LNCaP clone FGC (cell line): ENCODE data around the gene MPP1.
"Not testable (repeated sequence)": the region's sequence is repeated elsewhere in the genome, so short reads cannot be mapped to it uniquely, and the experiment has no call there.

Experiments
- DNase-seq: peaks from one replicate; pipeline ENCODE4 v3.0.0-alpha.2; 2011; ENCODE audit warnings: low read depth
- H3K4me3 ChIP-seq: 2 replicates; pipeline ENCODE4 v1.5.1; 2011; ENCODE audit warnings: mild to moderate bottlenecking, low read depth, low read length, control low read depth
- TF ChIP-seq, protein P1 (sequence below): IDR thresholded peaks from 2 replicates; pipeline ENCODE4 v1.5.1; 2012; ENCODE audit warnings: mild to moderate bottlenecking; ENCODE audit not compliant: control insufficient read depth, insufficient read depth; ENCODE audit errors: extremely low read depth

The MPP1 gene

DNA sequence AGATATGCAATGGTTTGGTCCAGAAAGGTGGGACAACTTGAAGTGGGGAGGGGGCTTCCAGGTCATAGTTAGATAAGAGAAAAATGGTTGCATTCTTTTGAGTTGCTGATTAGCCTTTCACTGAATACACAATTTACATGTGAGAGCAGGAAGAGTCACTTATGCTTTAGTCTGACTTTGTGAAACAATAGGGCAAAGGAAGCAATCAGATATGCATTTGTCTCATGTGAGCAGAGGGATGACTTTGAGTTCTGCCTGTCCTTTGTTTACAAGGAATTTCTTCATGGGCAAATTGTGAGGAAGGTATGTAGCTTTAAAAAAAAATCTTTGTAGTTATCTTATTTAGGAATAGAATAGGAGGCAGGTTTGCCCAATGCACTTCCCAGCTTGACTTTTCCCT, 16.2 kb upstream of the MPP1 start:
- no peak overlapping the region for H3K4me3 ChIP-seq
- TF ChIP-seq, protein P1, sequence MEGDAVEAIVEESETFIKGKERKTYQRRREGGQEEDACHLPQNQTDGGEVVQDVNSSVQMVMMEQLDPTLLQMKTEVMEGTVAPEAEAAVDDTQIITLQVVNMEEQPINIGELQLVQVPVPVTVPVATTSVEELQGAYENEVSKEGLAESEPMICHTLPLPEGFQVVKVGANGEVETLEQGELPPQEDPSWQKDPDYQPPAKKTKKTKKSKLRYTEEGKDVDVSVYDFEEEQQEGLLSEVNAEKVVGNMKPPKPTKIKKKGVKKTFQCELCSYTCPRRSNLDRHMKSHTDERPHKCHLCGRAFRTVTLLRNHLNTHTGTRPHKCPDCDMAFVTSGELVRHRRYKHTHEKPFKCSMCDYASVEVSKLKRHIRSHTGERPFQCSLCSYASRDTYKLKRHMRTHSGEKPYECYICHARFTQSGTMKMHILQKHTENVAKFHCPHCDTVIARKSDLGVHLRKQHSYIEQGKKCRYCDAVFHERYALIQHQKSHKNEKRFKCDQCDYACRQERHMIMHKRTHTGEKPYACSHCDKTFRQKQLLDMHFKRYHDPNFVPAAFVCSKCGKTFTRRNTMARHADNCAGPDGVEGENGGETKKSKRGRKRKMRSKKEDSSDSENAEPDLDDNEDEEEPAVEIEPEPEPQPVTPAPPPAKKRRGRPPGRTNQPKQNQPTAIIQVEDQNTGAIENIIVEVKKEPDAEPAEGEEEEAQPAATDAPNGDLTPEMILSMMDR, result no peak
- no peak for DNase-seq

DNA sequence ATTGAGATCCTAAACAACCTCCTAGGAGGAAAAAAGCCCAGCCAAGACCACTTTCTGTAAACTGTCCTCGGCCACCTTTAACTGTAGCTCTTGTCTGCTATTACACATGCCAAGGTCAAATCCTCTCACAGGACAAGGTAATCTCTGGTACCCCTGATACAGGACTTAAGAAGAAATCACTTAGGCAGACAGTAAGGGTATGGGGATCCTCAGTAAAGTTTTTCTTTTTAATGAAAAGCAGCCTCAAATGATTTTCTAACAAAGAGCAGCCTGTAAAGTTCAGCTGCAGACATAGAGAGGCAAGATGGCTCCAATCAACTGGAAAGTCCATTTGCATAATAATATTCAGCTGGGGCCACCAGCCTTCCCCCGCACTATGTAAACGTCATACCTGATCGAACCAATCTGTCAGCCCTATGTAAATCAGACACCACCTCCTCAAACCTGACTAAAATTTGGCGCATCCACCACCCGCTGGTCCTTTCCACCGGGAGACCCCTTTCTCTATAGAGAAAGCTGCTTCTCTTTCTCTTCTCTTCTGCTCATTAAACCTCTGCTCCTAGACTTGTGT, 14.6 kb upstream of the MPP1 start:
- DNase-seq, result no peak
- no peak overlapping the region for H3K4me3 ChIP-seq
- TF ChIP-seq, protein P1, result no peak

DNA sequence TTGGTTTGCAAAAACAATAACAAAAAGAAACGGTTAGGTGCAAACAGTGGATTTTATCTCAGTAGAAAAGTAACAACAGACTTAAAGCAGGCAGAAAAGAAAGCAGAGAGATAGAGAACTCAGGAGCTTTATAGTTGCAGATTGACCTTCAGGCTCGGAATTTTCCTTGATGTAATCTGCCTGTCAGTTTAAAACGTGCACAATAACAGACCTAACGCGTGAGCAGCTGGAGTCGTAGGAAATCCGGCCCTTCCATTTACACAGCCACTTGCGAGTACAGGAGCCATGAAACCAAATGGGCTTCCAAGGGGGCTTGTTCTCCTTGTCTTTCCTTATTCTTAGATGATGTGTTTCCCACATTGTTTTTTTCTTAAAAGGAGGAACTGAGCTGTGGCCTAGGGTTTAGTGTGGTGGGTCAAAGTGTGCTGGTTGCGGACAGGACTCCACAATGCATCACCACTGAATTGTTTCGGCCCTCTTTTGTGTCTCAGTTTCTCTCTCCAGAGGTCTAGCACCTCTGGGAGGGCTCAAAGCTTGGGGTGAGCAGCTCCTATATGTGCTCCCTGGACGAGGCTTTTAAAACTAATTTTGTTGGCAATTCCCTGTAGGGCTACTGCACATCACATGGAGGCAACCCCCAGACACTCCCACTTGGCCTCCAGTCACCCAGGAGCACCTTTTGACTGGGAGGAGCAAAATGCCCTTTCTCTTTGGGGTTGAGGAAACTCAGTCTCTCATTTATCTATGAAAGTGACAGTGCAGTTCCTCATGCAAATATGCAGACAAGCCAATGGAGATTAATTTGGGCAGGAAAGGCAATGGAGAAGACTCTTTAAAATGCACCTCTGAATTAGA, 13.9 kb upstream of the MPP1 start:
- TF ChIP-seq, protein P1, result no peak
- no peak overlapping the region for H3K4me3 ChIP-seq
- no peak for DNase-seq

DNA sequence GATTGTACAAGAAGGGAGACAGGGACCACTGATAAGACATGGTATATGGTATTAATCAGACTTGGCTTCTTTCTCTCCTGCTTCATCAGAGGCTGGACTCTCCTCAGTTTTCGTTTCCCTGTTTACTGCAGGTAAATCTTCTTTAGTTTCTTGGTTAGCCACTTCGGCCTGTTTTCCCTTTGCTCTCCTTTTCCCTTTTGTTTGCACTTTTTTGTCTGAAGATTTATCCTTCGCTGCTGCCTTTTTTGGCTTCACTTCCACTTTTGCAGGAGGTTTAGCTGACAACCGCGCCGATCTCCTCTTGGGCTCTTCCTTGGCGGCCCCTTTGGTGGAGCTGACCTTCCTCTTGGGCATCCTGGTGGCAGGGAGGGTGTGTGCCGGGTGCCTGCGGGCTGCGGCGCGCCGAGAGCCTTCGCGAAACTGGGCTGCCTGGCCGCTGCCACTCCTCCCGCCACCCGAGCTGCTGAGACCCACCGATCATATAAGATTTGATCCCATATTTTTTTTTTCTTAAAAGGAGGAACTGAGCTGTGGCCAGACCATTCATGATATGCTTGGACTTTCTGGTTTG, 11.8 kb upstream of the MPP1 start:
- not testable (repeated sequence) for H3K4me3 ChIP-seq, DNase-seq

DNA sequence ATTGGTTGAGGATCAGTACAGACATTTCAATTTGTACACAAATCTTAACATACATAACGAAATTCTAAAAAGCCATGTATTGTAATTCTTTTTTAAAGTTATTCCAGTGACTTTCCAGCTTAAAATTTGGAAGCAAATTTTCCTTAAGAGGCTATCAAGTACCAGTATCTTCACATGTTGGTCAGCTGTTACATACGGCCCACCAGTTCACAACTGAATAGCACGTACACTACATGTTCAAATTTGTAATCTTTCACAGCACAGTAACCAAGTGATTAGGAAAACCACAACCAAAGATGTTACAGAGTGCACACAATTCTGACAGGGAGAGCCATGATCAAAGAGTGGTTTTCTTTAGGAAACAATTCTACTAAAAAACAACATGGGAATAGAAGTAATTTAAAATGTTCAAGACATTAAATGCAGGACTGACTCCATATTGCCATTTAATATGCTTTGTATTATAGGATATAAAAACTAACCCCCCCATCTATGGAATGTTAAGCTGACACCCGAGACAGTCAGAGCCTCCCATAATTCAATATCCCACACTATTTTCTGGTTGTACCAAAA, 11.1 kb upstream of the MPP1 start:
- not testable (repeated sequence) for H3K4me3 ChIP-seq, DNase-seq

DNA sequence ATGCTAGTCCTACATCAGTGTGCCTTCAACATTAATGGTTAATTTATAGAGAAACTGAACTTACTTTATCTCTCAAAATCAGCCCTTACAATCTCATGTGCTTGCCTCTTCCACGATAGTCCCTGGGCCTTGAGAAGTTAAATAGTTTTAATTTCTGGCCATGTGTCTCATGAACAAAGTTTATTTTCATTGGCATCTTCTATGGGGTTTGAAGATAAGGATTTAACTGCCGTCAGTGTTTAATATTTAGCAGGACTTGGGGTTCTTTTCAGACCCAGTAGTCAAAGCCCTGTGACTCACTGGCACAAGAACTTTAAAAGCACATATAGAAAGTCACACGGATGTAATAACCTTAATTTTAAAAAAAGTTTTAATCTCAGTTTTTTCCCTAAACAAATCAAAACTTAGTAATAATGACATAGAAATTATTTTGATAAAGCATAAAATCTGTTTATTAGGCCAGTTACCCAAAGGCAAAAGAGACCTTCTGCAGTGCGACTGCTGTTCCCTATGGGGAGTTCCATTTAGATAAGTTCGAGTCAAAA, 10.1 kb upstream of the MPP1 start:
- DNase-seq, result no peak
- TF ChIP-seq, protein P1, result no peak

DNA sequence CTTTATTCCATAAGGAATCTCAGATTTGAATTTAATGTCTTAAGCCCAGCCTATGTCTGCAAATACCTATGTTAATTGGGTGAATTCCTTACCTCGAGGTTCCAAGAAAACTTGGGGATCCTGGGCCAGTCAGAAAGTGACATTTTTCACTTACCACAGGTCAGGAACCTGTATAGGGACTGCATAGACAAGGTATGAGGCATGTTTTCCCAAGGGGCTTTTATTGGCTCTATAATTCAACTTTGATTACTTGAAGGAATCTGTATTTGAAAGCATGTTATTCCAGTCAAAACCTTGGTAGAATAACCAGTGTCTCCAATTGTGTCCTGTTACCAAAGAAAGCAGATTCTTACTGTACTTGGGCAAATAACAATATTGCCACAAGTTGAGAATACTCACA, 8.5 kb upstream of the MPP1 start:
- no peak overlapping the region for H3K4me3 ChIP-seq
- DNase-seq, result no peak
- TF ChIP-seq, protein P1, result no peak

More for the DNA sequence above, 10.1 kb upstream of the MPP1 start:
- no peak overlapping the region for H3K4me3 ChIP-seq
